ENCODE data around the gene HDAC8.
"Not testable (repeated sequence)": the region's sequence is repeated elsewhere in the genome, so short reads cannot be mapped to it uniquely, and the experiment has no call there.

The HDAC8 gene

DNA sequence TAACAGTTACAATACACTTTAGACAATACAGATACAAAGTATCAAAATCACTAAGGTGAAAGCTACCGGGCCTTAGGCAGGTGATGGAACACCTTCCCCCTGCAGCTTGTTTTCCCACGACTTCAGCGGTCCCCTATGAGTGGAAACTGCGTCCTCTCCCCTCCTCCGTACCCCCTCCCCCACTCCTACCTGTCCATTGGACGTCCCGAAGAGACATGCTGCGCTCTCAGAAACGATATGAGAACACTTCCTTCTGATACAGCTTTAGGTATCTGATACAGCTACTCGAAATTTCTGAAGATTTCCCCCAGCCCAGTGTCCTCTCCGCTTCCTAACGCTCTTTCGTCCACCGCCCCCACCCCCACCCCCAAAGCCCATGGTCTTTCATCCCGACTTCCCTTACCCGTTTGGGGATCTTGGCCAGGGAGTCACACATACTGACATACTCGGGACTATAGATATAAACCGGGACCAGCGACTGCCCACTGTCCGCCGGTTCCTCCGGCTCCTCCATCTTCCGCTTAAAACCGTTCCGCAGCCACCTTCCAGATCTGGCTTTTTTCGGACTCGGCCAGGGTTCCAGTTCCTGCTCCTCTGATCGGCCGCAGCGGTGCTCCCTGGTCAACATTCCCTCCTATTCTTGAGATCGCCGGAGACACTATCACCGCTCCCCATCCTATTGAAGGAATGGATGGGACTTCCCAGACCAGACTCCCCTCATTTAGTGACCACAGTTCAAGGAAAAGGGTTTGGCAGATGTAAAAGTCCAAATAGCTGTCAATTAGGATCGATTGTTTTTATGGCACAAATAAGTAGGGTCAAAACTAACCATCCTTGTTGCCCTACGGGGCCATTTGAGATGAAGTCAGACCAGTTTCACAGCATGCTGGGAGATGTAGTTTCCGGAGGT is at the start of gene HDAC8:
HDAC8 (minus strand) TSS at position 596 of the 910 bp plus-strand sequence; CDS start at position 514, 82 bp downstream.
- DNase-seq, result peak; percentile 69

GRCh38 chrX:72621625-72622485 is 49.2 kb upstream of the HDAC8 start:
- no peak for DNase-seq

- DNase-seq, result no peak
Measured at GRCh38 chrX:72621163-72621562, 48.5 kb upstream of the HDAC8 start.

GRCh38 chrX:72620550-72621145 is 48.0 kb upstream of the HDAC8 start:
- DNase-seq, result peak; percentile 72

DNA sequence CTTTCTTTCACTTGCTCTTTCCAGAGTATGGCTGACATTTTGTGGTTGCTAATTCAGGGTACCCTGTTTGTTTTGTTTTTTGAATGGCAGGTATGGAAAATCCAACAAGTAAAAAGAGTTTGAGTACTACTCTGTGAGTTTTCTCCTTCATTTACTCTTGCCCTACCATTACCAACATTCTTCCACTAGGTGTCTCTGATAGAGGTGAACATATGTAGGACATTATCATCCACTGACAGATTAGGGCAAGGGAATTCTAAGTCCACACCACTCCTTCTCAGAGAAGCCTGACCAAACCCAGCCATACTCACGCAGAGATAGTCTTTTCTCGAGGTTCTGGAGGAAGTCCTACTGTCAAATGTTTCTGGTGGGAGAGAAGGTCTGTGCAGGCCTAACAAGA is 36.7 kb upstream of the HDAC8 start:
- no peak for DNase-seq

DNA sequence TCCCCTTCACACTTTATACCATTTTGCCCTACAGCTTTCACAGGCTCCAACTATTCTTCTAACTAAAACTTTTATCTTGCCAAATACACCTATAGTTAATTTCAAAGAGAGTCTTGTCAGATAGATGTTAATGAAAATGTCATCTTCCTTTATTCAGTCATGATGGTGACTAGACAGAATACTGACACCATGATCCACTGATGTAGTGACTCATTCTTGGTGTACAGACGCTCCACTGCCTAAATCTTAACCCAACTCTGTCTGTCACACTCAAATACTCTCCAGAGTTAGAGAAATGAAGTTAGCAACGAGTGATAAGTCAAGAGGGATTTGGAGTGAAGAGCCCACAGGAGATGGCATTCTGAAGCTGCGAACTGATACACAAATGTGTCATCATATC is 32.1 kb upstream of the HDAC8 start:
- no peak for DNase-seq

DNA sequence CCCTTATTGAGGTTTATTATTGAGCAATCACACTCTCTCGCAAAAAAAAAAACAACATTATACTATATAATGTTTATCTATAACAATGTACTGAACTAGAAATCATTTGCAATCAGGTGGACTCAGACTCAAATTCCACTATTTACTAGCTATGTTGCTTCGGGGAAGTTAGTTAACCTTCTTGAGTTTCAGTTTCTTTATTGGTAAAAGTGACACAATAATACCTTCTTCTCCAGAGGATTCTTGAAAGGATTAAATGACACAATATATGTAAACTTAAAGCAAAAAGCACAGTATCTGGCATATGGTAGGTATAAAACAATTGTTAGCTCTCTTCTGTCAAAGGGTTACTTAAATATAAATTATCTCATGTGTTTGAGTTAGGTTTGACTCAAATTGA is 31.5 kb upstream of the HDAC8 start:
- DNase-seq, result no peak

GRCh38 chrX:72591038-72591437 is 18.4 kb upstream of the HDAC8 start:
- DNase-seq, result not testable (repeated sequence)

- DNase-seq, result no peak
Measured at GRCh38 chrX:72584163-72584562, 11.5 kb upstream of the HDAC8 start.

GRCh38 chrX:72576141-72576894 is 3.7 kb upstream of the HDAC8 start:
- DNase-seq, result no peak

DNA sequence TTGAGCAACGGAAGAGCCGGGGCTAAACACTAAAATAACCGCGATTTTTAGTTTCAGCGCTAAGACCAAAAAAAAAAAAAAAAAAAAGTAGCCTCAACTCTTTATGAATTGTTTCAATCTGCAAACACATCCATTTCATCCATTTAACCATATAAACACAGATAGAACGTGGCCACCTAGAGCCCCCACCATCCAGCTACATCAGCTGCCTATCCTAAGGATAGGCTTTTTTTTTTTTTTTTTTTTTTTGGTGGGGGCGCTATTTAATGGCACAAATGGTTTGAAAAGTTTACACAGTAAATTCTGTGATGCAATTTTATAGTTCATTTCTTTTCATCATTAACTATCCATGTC is 492 bp upstream of the HDAC8 start:
- no peak for DNase-seq

- DNase-seq, result no peak
Measured at GRCh38 chrX:72569786-72570185, 2.9 kb downstream of the HDAC8 start.

DNA sequence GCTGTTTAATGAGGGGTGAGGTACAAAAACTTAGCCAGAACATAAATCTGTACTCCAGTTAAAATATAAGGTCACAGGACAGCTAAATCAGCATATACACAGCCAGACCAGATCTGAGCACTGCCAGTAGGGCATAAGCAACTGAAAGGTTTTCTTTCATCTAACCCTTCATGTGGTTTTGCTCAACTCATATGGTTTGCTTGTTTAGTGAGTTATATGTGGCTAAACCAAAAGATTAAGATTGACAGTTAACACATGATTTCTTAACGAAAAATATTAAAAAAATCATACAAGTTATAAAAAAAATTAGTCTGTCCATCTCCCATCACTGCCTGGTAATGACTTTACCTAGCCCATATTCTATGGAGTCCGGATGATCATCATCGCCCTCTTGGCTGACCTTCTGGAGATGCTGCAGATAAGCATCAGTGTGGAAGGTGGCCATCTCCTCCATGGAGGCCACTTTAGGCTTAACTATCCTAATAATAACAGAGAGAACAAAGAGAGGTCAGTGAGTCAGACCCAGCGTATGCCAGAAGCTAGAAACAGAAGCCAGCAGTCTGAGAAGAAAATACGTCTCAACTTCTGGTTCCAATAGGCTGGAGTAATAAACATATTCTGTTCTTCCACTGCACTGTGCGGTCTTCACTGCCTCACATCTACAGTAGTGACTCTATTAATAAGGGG is 4.1 kb downstream of the HDAC8 start:
- DNase-seq, result no peak

- DNase-seq, result no peak
Measured at GRCh38 chrX:72566448-72566847, 6.2 kb downstream of the HDAC8 start.

- not testable (repeated sequence) for DNase-seq
Measured at GRCh38 chrX:72559655-72560054, 13.0 kb downstream of the HDAC8 start.

GRCh38 chrX:72554448-72555140 is 18.0 kb downstream of the HDAC8 start:
- DNase-seq, result no peak

- not testable (repeated sequence) for DNase-seq
Measured at GRCh38 chrX:72552443-72552842, 20.2 kb downstream of the HDAC8 start.

GRCh38 chrX:72545990-72546389 is 26.7 kb downstream of the HDAC8 start:
- DNase-seq, result no peak

- DNase-seq, result no peak
Measured at GRCh38 chrX:72540318-72540717, 32.3 kb downstream of the HDAC8 start.

- DNase-seq, result no peak
Measured at GRCh38 chrX:72539822-72540221, 32.8 kb downstream of the HDAC8 start.

- DNase-seq, result no peak
Measured at GRCh38 chrX:72536542-72536941, 36.1 kb downstream of the HDAC8 start.

All from activated effector memory CD4-positive, alpha-beta T cell treated with anti-CD3 and anti-CD28 coated beads, Interleukin-2, amount 50 U/mL, for 16 hours (primary cell).